ENCODE results near the gene RNF10.
"Not testable (repeated sequence)": the region's sequence is repeated elsewhere in the genome, so short reads cannot be mapped to it uniquely, and the experiment has no call there.

RNF10 gene

GRCh38 chr12:120529641-120530417 is 4.3 kb upstream of the RNF10 start:
- peak; percentile 35 for FAIRE-seq

- not testable (repeated sequence) for FAIRE-seq
These were observed 3.8 kb upstream of the RNF10 start for GRCh38 chr12:120530418-120530761.

DNA sequence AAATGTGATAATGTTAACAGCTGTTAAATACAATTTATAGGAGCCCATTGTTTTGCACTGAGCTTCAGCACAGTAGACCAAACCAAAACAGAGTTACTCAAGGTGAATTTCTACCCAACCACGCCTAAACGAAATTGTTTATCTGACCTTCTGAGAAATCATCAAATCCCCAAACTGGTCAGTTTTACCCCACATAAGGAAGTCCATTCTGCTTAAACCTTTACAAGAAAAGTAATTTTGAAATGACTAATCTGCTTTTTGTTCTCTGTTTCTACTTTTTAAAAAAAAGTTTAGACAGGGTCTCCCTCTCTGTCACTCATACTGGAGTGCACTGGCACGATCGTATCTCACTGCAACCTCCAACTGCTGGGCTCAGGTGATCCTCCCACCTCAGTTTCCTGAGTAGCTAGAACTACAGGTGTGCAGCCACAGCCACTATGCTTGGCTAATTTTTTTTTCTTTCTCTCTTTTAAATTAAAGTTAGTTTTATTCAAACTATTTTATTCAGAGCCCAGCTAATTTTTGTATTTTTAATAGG is 1.4 kb upstream of the RNF10 start:
- no peak for FAIRE-seq

GRCh38 chr12:120534703-120535655 is 823 bp downstream of the RNF10 start:
- no peak for FAIRE-seq

- no peak for FAIRE-seq
These were observed 2.1 kb downstream of the RNF10 start for GRCh38 chr12:120536064-120536791.

- no peak for FAIRE-seq
These were observed 3.7 kb downstream of the RNF10 start for GRCh38 chr12:120537856-120538220.

DNA sequence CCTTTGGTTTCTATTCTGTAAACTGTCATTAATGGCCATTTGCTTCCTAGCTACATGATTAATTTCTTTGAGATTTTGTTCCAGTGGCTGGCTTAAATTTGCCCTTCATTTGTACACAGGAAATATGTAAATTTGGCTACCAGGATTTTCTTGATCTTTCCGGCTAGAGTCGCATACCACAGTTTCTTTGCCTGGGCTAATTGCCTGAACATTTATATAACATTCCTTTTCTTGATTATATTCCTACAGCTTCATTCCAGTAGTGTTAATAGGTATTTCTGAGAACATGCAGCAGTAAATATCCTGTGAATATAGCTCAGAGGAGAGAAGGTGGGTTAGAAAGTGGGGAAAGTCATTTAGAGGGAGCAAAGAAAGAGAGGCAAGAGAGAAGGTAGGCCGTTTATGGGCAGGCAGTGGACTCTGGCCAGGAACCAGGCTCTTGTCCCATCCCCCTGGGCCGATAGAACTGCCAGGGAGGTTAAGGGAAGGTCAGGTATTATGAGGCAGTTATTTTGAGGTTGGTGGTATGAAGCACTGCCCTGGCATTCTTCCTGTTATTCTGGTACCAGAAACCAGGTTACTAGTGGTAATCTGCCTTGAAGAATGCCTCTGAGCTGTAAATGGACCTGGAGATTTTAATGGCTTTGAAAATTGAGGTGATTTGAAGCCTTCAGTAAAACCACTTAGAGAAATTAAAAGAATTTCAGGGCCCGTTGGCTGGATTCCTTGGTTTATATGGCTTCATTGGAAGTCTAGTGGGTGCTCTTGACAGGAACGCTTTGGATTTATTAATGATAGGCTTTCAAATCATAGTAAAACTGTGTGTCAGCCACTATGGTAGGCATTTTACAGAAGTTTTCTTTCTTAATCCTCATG is 4.4 kb downstream of the RNF10 start:
- FAIRE-seq = no peak

DNA sequence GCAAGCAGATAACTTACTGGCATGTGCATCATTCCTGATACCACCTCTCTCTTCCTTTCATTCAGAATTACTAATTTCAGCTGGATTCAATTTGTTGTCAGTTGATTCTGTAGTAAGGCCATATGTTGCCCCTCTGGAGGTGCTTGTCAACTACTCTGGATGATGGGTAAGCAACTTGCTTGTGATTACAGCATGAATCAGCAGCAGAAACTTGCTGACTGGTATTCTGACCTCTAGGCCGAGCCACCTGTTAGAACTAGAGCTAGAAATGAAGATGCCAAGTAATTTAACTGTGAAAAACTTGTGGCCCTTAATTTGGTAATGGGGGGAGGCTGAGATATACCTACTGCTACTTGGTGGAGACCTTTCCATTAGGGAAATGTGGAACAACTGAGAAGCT is 5.1 kb downstream of the RNF10 start:
- no peak for FAIRE-seq

DNA sequence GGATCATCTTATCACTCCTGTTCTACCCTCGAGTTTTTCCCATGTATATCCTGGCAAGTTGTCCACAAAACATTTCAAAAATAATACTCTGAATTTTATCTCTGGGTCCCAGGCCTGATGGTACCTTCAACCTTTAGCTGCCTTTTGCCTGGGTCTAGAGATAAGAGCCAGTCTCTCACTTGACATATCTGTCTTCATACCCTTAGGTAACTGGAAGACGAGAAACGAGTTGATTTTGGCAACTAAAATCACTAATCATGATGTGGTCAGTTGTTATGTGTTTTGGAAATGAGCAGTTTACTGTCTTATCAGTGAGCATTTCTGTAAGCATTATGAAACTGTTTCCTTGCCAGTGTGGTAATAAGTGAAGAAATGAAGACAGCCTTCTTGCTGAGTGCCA is 6.3 kb downstream of the RNF10 start:
- FAIRE-seq = no peak

- FAIRE-seq = no peak
These were observed 8.0 kb downstream of the RNF10 start for GRCh38 chr12:120542166-120542565.

DNA sequence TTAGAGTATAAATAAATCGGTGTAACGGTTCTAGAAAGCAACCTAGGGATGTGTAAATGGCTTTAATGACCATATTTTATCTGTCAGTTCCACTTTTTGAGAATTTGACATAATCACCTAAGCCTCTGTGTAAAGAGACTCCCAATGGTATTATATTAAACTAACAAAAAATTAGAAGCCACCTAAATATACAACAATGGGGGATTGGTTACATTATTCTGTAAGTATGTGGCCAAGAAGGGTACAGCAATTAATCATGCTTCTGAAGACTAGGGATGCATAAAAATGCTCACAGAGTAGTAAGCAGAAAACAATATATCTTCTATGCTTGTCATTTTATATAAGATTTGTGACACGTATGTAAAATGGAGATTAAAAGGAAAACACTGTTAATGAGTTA is 10.5 kb downstream of the RNF10 start:
- no peak for FAIRE-seq

DNA sequence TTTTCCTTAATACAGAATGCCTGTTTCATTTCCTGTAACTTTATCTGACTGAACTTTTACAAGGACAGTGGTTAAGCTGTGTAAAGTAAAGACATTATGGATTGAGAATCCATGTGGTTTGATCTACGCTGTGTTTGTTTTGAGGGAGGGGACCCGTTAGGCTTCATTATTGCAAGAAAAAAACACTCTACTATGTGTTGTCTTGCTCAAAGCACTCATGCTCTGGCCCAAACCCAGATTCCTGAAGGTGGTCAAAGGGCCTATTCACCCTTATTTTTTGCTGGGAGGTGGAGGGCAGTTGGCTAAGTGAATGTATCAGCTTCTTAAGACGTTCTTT is 11.9 kb downstream of the RNF10 start:
- no peak for FAIRE-seq

DNA sequence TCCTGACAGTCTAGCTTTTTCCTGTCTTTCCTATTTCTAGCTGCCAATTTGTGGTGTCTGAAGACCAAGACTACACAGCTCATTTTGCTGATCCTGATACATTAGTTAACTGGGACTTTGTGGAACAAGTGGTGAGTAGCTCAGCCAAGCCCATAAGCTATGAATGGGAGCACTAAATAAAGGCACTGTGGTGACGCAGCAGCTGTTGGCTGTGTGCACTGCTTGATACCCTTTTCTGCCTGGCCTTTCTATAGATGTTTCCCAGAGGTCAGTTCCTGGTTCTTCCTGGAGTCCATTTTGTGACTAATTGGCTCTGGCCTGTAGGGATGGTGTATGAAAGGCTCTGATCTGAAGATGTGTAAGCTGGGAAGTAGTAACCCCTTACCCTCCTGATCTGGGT is 20.5 kb downstream of the RNF10 start:
- FAIRE-seq = no peak

- FAIRE-seq = no peak
These were observed 23.4 kb downstream of the RNF10 start for GRCh38 chr12:120557589-120557988.

DNA sequence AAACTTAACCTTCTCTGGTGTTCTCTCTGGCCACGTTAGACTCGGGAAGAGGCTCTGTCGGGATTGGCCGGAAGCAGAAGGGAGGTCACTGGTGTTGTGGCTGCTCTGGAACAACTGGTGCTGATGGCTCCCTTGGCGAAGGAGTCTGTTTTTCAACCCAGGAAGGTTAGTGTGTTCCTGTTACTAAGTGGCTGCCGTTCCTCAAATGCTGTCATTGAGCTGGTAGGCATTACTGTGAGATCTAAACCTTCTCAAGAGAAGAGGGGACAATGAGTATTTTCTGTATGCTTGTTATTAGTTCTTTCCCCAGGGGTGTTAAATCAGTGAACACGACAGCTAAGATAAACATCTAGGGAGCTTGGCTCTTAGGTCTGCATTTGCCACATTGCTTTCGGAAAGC is 28.8 kb downstream of the RNF10 start:
- no peak for FAIRE-seq

DNA sequence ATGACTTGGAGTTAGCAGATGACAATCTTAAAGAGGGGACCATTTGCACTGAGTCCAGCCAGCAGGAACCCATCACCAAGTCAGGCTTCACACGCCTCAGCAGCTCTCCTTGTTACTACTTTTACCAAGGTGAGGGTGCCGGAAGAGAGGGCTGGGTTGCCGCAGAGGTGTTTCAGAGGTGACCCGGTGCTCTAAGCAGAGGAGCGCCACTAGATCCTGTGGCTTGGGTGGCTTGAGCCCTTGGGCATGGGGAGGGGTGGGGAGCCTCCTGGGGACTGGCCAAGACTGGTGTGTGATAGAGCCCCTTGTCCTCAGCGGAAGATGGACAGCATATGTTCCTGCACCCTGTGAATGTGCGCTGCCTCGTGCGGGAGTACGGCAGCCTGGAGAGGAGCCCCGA is 29.3 kb downstream of the RNF10 start:
- no peak for FAIRE-seq

DNA sequence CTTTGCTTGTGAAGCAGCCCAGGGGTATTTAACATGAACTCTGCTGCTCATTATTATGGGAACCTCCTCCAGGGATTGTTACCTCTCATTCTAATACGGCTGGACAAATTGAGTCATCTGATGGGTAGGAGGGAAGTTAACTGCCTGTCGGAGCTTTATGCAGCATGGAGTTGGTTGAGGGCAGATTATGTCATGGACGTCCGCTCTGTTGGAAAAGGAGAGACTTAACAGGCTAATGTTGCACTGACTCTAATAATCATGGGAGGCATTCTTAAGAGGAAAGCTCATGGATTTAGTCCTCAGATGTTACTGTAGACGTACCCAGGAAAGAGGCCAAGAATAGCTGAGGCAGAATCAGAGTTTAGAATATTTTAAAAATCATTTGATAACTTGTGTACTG is 37.1 kb downstream of the RNF10 start:
- FAIRE-seq = no peak

GRCh38 chr12:120573560-120573959 is 39.4 kb downstream of the RNF10 start:
- FAIRE-seq = no peak

GRCh38 chr12:120574106-120574505 is 40.0 kb downstream of the RNF10 start:
- FAIRE-seq = no peak

- FAIRE-seq = no peak
These were observed 45.0 kb downstream of the RNF10 start for GRCh38 chr12:120579179-120579578.

DNA sequence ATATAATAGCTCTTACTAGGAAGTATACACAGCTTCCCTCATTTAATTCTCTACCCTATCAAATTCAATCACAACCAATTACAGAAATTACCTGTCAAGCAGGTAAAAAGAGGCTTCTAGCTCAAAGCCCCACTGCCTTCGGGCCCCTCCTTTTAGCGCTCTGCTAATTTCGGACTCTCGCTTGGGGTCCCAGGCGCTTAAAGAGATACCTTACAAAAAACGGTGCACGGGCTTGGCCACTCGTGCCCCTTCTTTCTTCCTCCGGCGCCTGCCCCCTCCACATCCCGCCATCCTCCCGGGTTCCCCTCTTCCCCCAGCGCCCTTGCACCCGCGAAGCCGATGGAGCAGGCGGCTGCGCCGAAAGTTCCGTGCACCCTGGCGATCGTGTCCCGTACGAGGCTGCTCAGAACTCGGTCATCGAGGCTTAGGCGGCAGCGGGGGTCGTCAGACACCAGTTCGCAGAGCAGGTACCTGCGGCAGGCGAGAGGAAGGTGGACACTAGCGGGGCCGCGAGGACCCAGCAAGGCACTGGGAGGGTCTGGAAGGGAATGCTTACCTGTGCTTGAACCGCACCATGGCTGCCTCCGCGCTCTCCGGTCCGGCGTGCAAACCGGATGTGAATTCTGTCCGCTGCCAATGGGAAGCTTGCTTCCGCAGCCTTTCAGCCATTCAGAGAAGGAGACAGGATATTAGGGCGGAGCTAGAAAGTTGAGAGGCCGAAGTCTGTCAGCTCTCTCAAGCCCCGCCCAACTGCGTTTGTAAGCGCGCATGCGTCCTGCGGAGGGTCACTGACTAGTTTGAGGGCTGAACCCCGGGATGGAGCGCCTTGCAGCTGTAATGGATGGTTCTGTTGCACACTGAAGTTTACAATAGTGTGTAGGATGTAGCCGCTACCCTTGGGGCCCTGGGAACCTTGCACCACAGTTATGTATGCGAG is 46.9 kb downstream of the RNF10 start, which contains the start of gene POP5:
Gene POP5 (minus strand): TSS at position 616 of the 937 bp plus-strand sequence. CDS start 40 bp downstream, at position 576.
- peak; percentile 96 for FAIRE-seq
